OCI-LY3 (cell line): ENCODE data around the gene FATE1.

Experiments used
- H2AFZ ChIP-seq: fragments of 200-600, 300-600 bp; shearing (Covaris generic); 2 replicates; pipeline ENCODE4 v1.6.0; 2014; ENCODE audit warnings: antibody characterized with exemption, low read depth, low read length
- H3K27ac ChIP-seq: fragments of 200-600, 300-600 bp; sonication (generic); 2 replicates; pipeline ENCODE4 v1.5.1; 2014; ENCODE audit warnings: mild to moderate bottlenecking, low read length, moderate library complexity, mixed read lengths
- H3K27me3 ChIP-seq: fragments of 200-600, 300-600 bp; sonication (generic); 2 replicates; pipeline ENCODE4 v1.6.1; 2014; ENCODE audit warnings: low read depth, low read length, mixed read lengths
- H3K36me3 ChIP-seq: fragments of 200-600, 300-600 bp; sonication (generic); replicated peaks from 2 replicates; pipeline ENCODE3; 2014; ENCODE audit warnings: low read depth, low read length, mixed read lengths
- H3K4me1 ChIP-seq: fragments of 300-600, 200-600 bp; sonication (generic); 2 replicates; pipeline ENCODE4 v1.6.1; 2014; ENCODE audit warnings: low read length, mixed read lengths
- H3K4me2 ChIP-seq: fragments of 200-600, 300-600 bp; sonication (generic); 2 replicates; pipeline ENCODE4 v1.6.1; 2014; ENCODE audit warnings: low read length, mixed read lengths
- H3K4me3 ChIP-seq: fragments of 300-600, 200-600 bp; sonication (generic); 2 replicates; pipeline ENCODE4 v1.5.1; 2014; ENCODE audit warnings: antibody characterized with exemption, mild to moderate bottlenecking, low read length, moderate library complexity
- H3K79me2 ChIP-seq: fragments of 300-600, 200-600 bp; shearing (Covaris generic); 2 replicates; pipeline ENCODE4 v1.6.1; 2014; ENCODE audit warnings: mild to moderate bottlenecking, low read length, mixed read lengths
- H3K9ac ChIP-seq: fragments of 300-600, 200-600 bp; shearing (Covaris generic); 2 replicates; pipeline ENCODE4 v1.6.0; 2014; ENCODE audit warnings: mild to moderate bottlenecking, low read length, moderate library complexity
- H3K9me3 ChIP-seq: fragments of 200-600, 300-600 bp; shearing (Covaris generic); 2 replicates; pipeline ENCODE4 v1.6.1; 2014; ENCODE audit warnings: low read length, mixed read lengths; ENCODE audit not compliant: insufficient read depth
- H4K20me1 ChIP-seq: fragments of 200-600, 300-600 bp; sonication (generic); 2 replicates; pipeline ENCODE4 v1.6.1; 2016; ENCODE audit warnings: low read length, mixed read lengths; ENCODE audit not compliant: insufficient read depth
- CTCF ChIP-seq: fragments of 200-600, 300-600 bp; sonication (generic); IDR thresholded peaks from 2 replicates; pipeline ENCODE4 v1.5.1; 2014; ENCODE audit warnings: antibody characterized with exemption, low read length, low read depth
- EZH2phosphoT487 ChIP-seq: fragments of 200-600 bp; shearing (Covaris generic); IDR thresholded peaks from 2 replicates; pipeline ENCODE4 v1.6.1; 2018; ENCODE audit warnings: antibody characterized with exemption, mixed run types, low read depth

Gene FATE1

GRCh38 chrX:151742311-151742710 lies 26.5 kb downstream of the FATE1 start:
- no peak overlapping the region for H3K4me3 ChIP-seq
- H3K27ac ChIP-seq, result no peak overlapping the region
- no peaks in the 10 kb centered on the region for H3K27me3 ChIP-seq
- H3K36me3 ChIP-seq, result no peaks in the 10 kb centered on the region
- no peaks in the 10 kb centered on the region for H4K20me1 ChIP-seq
- no peaks in the 10 kb centered on the region for H3K9me3 ChIP-seq
- H3K4me2 ChIP-seq, result no peak overlapping the region
- H3K9ac ChIP-seq, result no peak overlapping the region
- no peaks in the 10 kb centered on the region for H3K79me2 ChIP-seq
- H3K4me1 ChIP-seq, result no peaks in the 10 kb centered on the region
- H2AFZ ChIP-seq, result no peak overlapping the region
- TF ChIP-seq EZH2phosphoT487 (no peak), CTCF (no peak)

- Histone ChIP-seq H3K9me3 (no peaks in the 10 kb centered on the region), H2AFZ (no peak overlapping the region), H3K27me3 (no peaks in the 10 kb centered on the region; the same call in 1 of the 2 replicates), H3K36me3 (no peaks in the 10 kb centered on the region), H3K4me2 (no peak overlapping the region), H3K4me1 (no peaks in the 10 kb centered on the region), H4K20me1 (no peaks in the 10 kb centered on the region), H3K9ac (no peak overlapping the region), H3K79me2 (no peaks in the 10 kb centered on the region), H3K4me3 (no peak overlapping the region), H3K27ac (no peak overlapping the region)
- no peak for TF ChIP-seq CTCF
Measured at GRCh38 chrX:151743651-151744470, 28.0 kb downstream of the FATE1 start.

- Histone ChIP-seq H3K27ac (no peak overlapping the region), H3K4me3 (no peak overlapping the region), H2AFZ (no peak overlapping the region), H3K9ac (no peak overlapping the region), H3K36me3 (no peaks in the 10 kb centered on the region), H3K4me2 (no peak overlapping the region), H3K4me1 (no peaks in the 10 kb centered on the region), H3K9me3 (no peaks in the 10 kb centered on the region), H3K79me2 (no peaks in the 10 kb centered on the region), H3K27me3 (no peaks in the 10 kb centered on the region; the same call in 1 of the 2 replicates), H4K20me1 (no peaks in the 10 kb centered on the region)
- TF ChIP-seq EZH2phosphoT487, result no peak
- no peak for TF ChIP-seq CTCF
Measured at GRCh38 chrX:151745651-151746050, 29.8 kb downstream of the FATE1 start.

GRCh38 chrX:151746502-151746901 lies 30.7 kb downstream of the FATE1 start:
- H3K4me2 ChIP-seq, result no peak overlapping the region
- H3K36me3 ChIP-seq, result no peaks in the 10 kb centered on the region
- no peaks in the 10 kb centered on the region for H3K79me2 ChIP-seq
- no peak overlapping the region for H3K4me3 ChIP-seq
- H4K20me1 ChIP-seq, result no peaks in the 10 kb centered on the region
- TF ChIP-seq EZH2phosphoT487, result no peak
- TF ChIP-seq CTCF, result no peak
- no peak overlapping the region for H3K27ac ChIP-seq
- H3K9me3 ChIP-seq, result no peaks in the 10 kb centered on the region
- no peaks in the 10 kb centered on the region; the same call in 1 of the 2 replicates for H3K27me3 ChIP-seq
- H2AFZ ChIP-seq, result no peak overlapping the region
- no peak overlapping the region for H3K9ac ChIP-seq
- H3K4me1 ChIP-seq, result no peaks in the 10 kb centered on the region
